HEK293 (cell line): ENCODE measurements around the gene BTBD17.

Experiments
- MEIS1 ChIP-seq: sonication (generic); formaldehyde crosslinking; IDR thresholded peaks from 2 replicates; pipeline ENCODE4 v1.8.1; 2022; ENCODE audit warnings: missing genetic modification reagents, mild to moderate bottlenecking, borderline replicate concordance
- REST ChIP-seq: fragments of 450-650 bp; formaldehyde crosslinking; IDR thresholded peaks from 2 replicates; pipeline ENCODE4 v1.5.1; 2016; ENCODE audit warnings: missing biosample characterization, missing genetic modification characterization
- ZNF121 ChIP-seq: fragments of 450-650 bp; formaldehyde crosslinking; IDR thresholded peaks from 2 replicates; pipeline ENCODE4 v1.5.1; 2016; ENCODE audit warnings: missing biosample characterization, missing genetic modification characterization

DNA sequence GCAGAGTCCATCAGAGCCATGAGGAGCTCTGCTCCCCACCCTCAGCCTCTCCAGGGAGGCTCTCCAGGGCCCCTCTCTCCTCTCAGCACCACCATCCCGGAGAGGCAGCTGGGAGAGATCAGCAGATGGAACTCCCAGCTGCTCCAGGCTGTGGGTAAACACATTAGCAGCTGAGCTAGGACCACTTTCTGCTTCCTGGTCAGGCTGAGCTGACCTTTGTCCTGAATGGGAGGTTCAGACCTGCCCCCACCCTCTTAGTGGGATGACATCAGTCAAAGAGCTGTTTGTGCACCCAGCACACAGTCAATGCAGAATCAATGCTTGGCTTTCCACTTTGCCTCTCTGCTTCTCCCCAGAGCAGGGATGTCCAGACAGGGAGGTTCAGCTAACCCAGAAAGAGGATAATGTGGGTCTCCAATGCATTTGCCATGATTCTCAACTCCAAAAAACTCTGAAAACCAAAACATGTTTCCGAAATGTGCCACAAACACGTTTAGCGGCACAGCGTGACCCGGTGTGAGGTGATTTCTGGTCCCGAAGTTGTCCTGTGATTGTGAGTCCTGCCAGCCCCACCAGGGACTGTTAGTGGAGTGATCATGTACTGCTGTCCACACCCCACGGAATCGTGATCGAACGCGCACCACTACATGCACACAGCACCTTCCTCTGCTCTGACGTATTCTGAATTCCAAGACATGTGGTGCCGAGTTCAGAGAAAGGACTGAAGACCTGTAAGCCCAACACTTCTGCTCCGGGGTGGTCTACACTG, 12.4 kb upstream of the BTBD17 start:
- TF ChIP-seq MEIS1 (no peak), ZNF121 (tag by site-specific recombination) (no peak), REST (no peak)
